DOHH2 (cell line): ENCODE results near the gene SBK1.
"Not testable (repeated sequence)": the region's sequence is repeated elsewhere in the genome, so short reads cannot be mapped to it uniquely, and the experiment has no call there.

Source experiments
- CTCF ChIP-seq: fragments of 200-600 bp; sonication (generic); IDR thresholded peaks from one replicate; pipeline ENCODE4 v1.5.1; 2014; ENCODE audit warnings: antibody characterized with exemption, mild to moderate bottlenecking, low read depth, low read length; ENCODE audit not compliant: poor library complexity, severe bottlenecking
- EZH2phosphoT487 ChIP-seq: fragments of 200-600 bp; sonication (generic); IDR thresholded peaks from 2 replicates; pipeline ENCODE4 v1.6.1; 2017; ENCODE audit warnings: borderline replicate concordance, mild to moderate bottlenecking, antibody characterized with exemption, low read length, moderate library complexity, mixed read lengths

GRCh38 chr16:28335678-28336077 lies 43.4 kb downstream of the SBK1 start:
- TF ChIP-seq CTCF, EZH2phosphoT487: not testable (repeated sequence)
